CD14-positive monocyte (primary cell): Measurements from ENCODE around the gene PIGC. TPM values are rescaled to one million over a fixed set of nuclear protein-coding genes. Genes with fewer than 3 reads are reported as not detected.
A peak's percentile ranks its signal among the peaks of the same experiment; 100 is the strongest.

Experiments used
- DNase-seq, 3 donors: peaks; one replicate each; pipeline ENCODE4 v3.0.0-alpha.2; 2011 to 2022
- H2AFZ ChIP-seq: 2 replicates; pipeline ENCODE4 v1.6.0; 2012; ENCODE audit warnings: mild to moderate bottlenecking, low read depth, low read length, inconsistent platforms; ENCODE audit not compliant: insufficient read depth, poor library complexity, severe bottlenecking
- H3K27ac ChIP-seq, 2 donors: 1 replicate in 1 of 2; 2 replicates in 1 of 2; pipeline ENCODE4 v1.5.1; 2012 to 2013; ENCODE audit warnings: low read length in 2 of 2, control low read depth in 1 of 2, inconsistent platforms in 1 of 2, low read depth in 1 of 2, mild to moderate bottlenecking in 1 of 2
- H3K27me3 ChIP-seq, 2 donors: one replicate each; pipeline versions ENCODE4 v1.6.0 to v1.6.1; 2011 to 2013; ENCODE audit warnings: low read length in 2 of 2; ENCODE audit not compliant: control insufficient read depth in 2 of 2, insufficient read depth in 2 of 2
- H3K36me3 ChIP-seq, 2 donors: replicated peaks in 1 of 2; 1 replicate in 1 of 2; 2 replicates in 1 of 2; pipeline versions ENCODE4 v1.5.1 to v1.6.1; 2012 to 2013; ENCODE audit warnings: low read length in 2 of 2, control low read depth in 1 of 2, inconsistent platforms in 1 of 2, mild to moderate bottlenecking in 1 of 2; ENCODE audit not compliant: insufficient read depth in 2 of 2, control insufficient read depth in 1 of 2
- H3K4me1 ChIP-seq, 2 donors: 1 replicate in 1 of 2; 2 replicates in 1 of 2; pipeline versions ENCODE4 v1.5.1 to v1.6.1; 2012 to 2013; ENCODE audit warnings: low read length in 2 of 2, control low read depth in 1 of 2, inconsistent platforms in 1 of 2, mild to moderate bottlenecking in 1 of 2, moderate library complexity in 1 of 2; ENCODE audit not compliant: insufficient read depth in 2 of 2, control insufficient read depth in 1 of 2
- H3K4me2 ChIP-seq: replicated peaks from 2 replicates; pipeline ENCODE3; 2012; ENCODE audit warnings: low read length, moderate library complexity, mild to moderate bottlenecking; ENCODE audit not compliant: poor library complexity, severe bottlenecking; ENCODE audit errors: extremely low read depth
- H3K4me3 ChIP-seq, 3 experiments: fragments of 200-600 bp in 1 of 3; sonication (generic) in 1 of 3; replicated peaks in 1 of 3; 1 replicate in 2 of 3; 2 replicates in 1 of 3; pipeline ENCODE4 v1.5.1; 2011 to 2013; ENCODE audit warnings: low read length in 3 of 3, mild to moderate bottlenecking in 3 of 3, control low read depth in 2 of 3, low read depth in 2 of 3, inconsistent platforms in 1 of 3, moderate library complexity in 1 of 3
- H3K79me2 ChIP-seq: 2 replicates; pipeline ENCODE4 v1.6.0; 2012; ENCODE audit warnings: mild to moderate bottlenecking, control low read depth, inconsistent platforms, low read length, moderate library complexity; ENCODE audit not compliant: insufficient read depth
- H3K9ac ChIP-seq: 2 replicates; pipeline ENCODE4 v1.6.0; 2017; ENCODE audit warnings: low read length, mild to moderate bottlenecking; ENCODE audit not compliant: insufficient read depth, poor library complexity, severe bottlenecking
- H3K9me3 ChIP-seq, 2 donors: replicated peaks in 1 of 2; 1 replicate in 1 of 2; 2 replicates in 1 of 2; pipeline versions ENCODE4 v1.5.1 to v1.6.1; 2012 to 2013; ENCODE audit warnings: low read length in 2 of 2, control low read depth in 1 of 2; ENCODE audit not compliant: control insufficient read depth in 1 of 2, insufficient read depth in 1 of 2
- H4K20me1 ChIP-seq: 2 replicates; pipeline ENCODE4 v1.6.0; 2012; ENCODE audit warnings: mild to moderate bottlenecking, low read length, control low read depth, moderate library complexity; ENCODE audit not compliant: insufficient read depth
- H3K27ac Mint-ChIP-seq, 7 donors: one replicate each; pipeline ENCODE4 v1.8.0; 2020; ENCODE audit warnings: mild to moderate bottlenecking in 7 of 7, mixed read lengths in 7 of 7, moderate library complexity in 6 of 7, inconsistent platforms in 2 of 7
- H3K27me3 Mint-ChIP-seq, 3 donors: one replicate each; pipeline ENCODE4 v1.8.0; 2021 to 2022; ENCODE audit warnings: low read depth in 3 of 3, mild to moderate bottlenecking in 3 of 3, mixed read lengths in 3 of 3, moderate library complexity in 3 of 3, inconsistent platforms in 1 of 3
- H3K36me3 Mint-ChIP-seq, 2 donors: one replicate each; pipeline ENCODE4 v1.8.0; 2020; ENCODE audit warnings: mixed read lengths in 2 of 2, inconsistent platforms in 1 of 2, mild to moderate bottlenecking in 1 of 2
- H3K4me1 Mint-ChIP-seq: one replicate; pipeline ENCODE4 v1.8.0; 2020; ENCODE audit warnings: mild to moderate bottlenecking, mixed read lengths
- H3K4me3 Mint-ChIP-seq, 2 donors: one replicate each; pipeline ENCODE4 v1.8.0; 2020; ENCODE audit warnings: mild to moderate bottlenecking in 2 of 2, mixed read lengths in 2 of 2, moderate library complexity in 1 of 2
- H3K9me3 Mint-ChIP-seq, 7 donors: one replicate each; pipeline ENCODE4 v1.8.0; 2020 to 2022; ENCODE audit warnings: mixed read lengths in 7 of 7, mild to moderate bottlenecking in 6 of 7, moderate library complexity in 6 of 7, inconsistent platforms in 2 of 7
- WGBS: methylation state at CpG from one replicate; pipeline ENCODE4 v1.1.5; 2013; ENCODE audit warnings: missing lambda C conversion rate; ENCODE audit not compliant: insufficient coverage; 5-methylcytosine and 5-hydroxymethylcytosine counted together
- intact Hi-C, 2 donors: fragments of 100-400 bp; cut with micrococcal nuclease; formaldehyde crosslinking; loops; one replicate each; pipeline versions ENCODE4 v1.15.0 to v1.15.1; 2023
- polyA plus RNA-seq, 3 donors: library from polyadenylated mRNA; depleted of rRNA in 1 of 3; unstranded in 2 of 3; stranded (reverse) in 1 of 3; fragments of 300-500 nt in 2 of 3; fragments of >200 nt in 1 of 3; fragmentation: Illumina TruSeq in 2 of 3; gene quantifications; 1 replicate in 2 of 3; 2 replicates in 1 of 3; pipeline ENCODE4 v1.2.3, GENCODE V29; 2012 to 2021
- TF ChIP-seq, protein P1 (sequence below): fragments of 200-600 bp; IDR thresholded peaks from one replicate; pipeline ENCODE4 v1.8.0; 2022; ENCODE audit warnings: antibody characterized with exemption, mild to moderate bottlenecking

The PIGC gene
- polyA plus RNA-seq, 3 donors = 11.5 to 61.5 (median 51.1) TPM

DNA sequence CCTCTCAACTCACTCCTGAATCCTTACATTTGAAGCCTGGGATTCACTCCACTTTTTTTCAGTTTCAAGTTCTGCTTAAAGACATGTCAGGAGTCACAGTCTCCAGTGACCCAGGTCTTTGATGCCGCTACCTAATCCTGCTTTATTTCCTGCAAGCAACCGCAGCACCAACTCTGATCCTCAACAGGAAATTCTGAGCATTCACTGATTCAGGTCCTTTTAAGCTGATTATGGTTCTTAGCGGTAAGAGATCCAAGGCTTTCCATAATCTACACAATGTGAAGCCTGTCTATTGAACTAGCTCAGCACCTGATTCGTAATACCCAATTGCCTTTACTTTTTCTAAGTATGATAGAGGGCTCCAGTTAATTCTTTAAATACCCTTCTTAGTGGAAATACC lies 43.7 kb upstream of the PIGC start:
- peaks cover 0 to 5% (median 2%) of the 10 kb centered on the region in 7 donors for H3K9me3 Mint-ChIP-seq
- H3K4me2 ChIP-seq = no peak overlapping the region
- intact Hi-C loops = no loop called here
- no peaks in the 10 kb centered on the region for H3K36me3 ChIP-seq
- peaks cover 0 to 4% of the 10 kb centered on the region in 2 donors for H3K9me3 ChIP-seq
- H3K9ac ChIP-seq = no peak overlapping the region
- no peak overlapping the region for H2AFZ ChIP-seq
- 30% methylated on average over 2 of the region's 4 CpGs for WGBS
- TF ChIP-seq, protein P1, sequence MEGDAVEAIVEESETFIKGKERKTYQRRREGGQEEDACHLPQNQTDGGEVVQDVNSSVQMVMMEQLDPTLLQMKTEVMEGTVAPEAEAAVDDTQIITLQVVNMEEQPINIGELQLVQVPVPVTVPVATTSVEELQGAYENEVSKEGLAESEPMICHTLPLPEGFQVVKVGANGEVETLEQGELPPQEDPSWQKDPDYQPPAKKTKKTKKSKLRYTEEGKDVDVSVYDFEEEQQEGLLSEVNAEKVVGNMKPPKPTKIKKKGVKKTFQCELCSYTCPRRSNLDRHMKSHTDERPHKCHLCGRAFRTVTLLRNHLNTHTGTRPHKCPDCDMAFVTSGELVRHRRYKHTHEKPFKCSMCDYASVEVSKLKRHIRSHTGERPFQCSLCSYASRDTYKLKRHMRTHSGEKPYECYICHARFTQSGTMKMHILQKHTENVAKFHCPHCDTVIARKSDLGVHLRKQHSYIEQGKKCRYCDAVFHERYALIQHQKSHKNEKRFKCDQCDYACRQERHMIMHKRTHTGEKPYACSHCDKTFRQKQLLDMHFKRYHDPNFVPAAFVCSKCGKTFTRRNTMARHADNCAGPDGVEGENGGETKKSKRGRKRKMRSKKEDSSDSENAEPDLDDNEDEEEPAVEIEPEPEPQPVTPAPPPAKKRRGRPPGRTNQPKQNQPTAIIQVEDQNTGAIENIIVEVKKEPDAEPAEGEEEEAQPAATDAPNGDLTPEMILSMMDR = no peak
- H3K4me3 ChIP-seq = no peak overlapping the region
- no peaks in the 10 kb centered on the region for H3K36me3 Mint-ChIP-seq
- no peaks in the 10 kb centered on the region for H3K27me3 ChIP-seq
- no peaks in the 10 kb centered on the region for H3K27me3 Mint-ChIP-seq
- H3K4me3 Mint-ChIP-seq = no peak overlapping the region
- no peak overlapping the region for H3K27ac Mint-ChIP-seq
- H3K27ac ChIP-seq = no peak overlapping the region
- H3K4me1 ChIP-seq = peaks cover 7 to 14% of the 10 kb centered on the region in 2 donors
- no peak for DNase-seq
- no peaks in the 10 kb centered on the region for H4K20me1 ChIP-seq
- peaks cover 26% of the 10 kb centered on the region for H3K4me1 Mint-ChIP-seq
- H3K79me2 ChIP-seq = no peaks in the 10 kb centered on the region

DNA sequence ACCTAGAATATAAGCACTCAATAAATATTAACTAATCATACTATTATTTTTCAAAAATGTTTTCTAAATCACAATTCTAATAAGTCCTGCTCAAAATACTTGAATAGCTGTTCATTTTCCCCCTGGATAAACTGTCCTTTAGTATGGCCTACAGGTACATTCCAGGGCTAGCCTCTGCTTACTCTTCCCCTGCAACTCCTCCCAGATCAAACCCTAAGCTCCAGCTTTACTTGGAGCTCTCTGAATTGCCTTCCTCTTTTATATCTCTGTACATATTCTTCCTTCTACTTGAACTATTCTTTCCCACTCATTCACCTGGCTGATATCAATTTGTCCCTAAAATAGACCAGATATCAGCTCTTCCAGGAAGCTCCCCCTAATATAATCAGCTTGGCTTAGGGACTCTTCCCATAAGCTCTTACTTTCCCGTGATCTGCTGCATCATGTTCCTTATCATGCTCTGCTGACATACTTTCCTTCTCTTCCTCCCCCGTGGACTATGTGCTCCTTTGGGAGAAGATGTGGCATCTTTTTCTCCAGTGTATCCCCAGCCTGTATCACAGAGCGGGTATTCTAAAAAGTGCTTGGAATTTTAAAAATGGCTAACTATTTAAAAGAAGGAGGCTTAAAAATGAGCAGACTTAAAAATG lies 43.1 kb upstream of the PIGC start:
- Histone ChIP-seq H3K9me3 (peaks cover 0 to 4% of the 10 kb centered on the region in 2 donors), H2AFZ (peak overlapping the region; percentile 16), H3K9ac (no peak overlapping the region), H3K4me2 (no peak overlapping the region), H3K4me1 (peaks cover 7 to 14% of the 10 kb centered on the region in 2 donors), H3K4me3 (no peak overlapping the region), H3K36me3 (no peaks in the 10 kb centered on the region), H3K79me2 (no peaks in the 10 kb centered on the region), H3K27ac (no peak overlapping the region), H4K20me1 (no peaks in the 10 kb centered on the region), H3K27me3 (no peaks in the 10 kb centered on the region)
- WGBS = no CpG with 5 or more reads among the region's 3 CpGs
- Mint-ChIP-seq H3K27ac (no peak overlapping the region), H3K9me3 (peaks cover 0 to 5% (median 2%) of the 10 kb centered on the region in 7 donors), H3K4me3 (no peak overlapping the region), H3K36me3 (no peaks in the 10 kb centered on the region), H3K4me1 (peaks cover 26% of the 10 kb centered on the region), H3K27me3 (peaks cover 0 to 1% (median 0%) of the 10 kb centered on the region in 3 donors)
- TF ChIP-seq, protein P1 = no peak
- no peak for DNase-seq
- intact Hi-C loops = no loop called here
